Body of pancreas (tissue), 4 donors: ENCODE data around the gene RNASEH2A. TPM values are rescaled to one million over a fixed set of nuclear protein-coding genes. Genes with fewer than 3 reads are reported as not detected.

Experiments
- ATAC-seq: fragments of 150-250 bp; one replicate; pipeline ENCODE4 v1.9.1; 2016
- DNase-seq, 4 donors: peaks; one replicate each; pipeline ENCODE4 v3.0.0-alpha.2; 2019
- H3K27ac ChIP-seq, 4 donors: fragments of 200-600 bp; sonication (generic); 1 replicate in 3 of 4; 2 replicates in 1 of 4; pipeline versions ENCODE4 v1.5.1 to v1.6.1; 2016 to 2019; ENCODE audit warnings: mild to moderate bottlenecking in 1 of 4, mixed read lengths in 1 of 4, moderate library complexity in 1 of 4
- H3K27me3 ChIP-seq, 2 donors: fragments of 200-600 bp; sonication (generic); one replicate each; pipeline ENCODE4 v1.6.0; 2016; ENCODE audit warnings: mild to moderate bottlenecking in 1 of 2
- H3K36me3 ChIP-seq, 2 donors: fragments of 200-600 bp; sonication (generic); replicated peaks in 1 of 2; 2 replicates each; pipeline ENCODE4 v1.5.1; 2016; ENCODE audit warnings: low read depth in 2 of 2; ENCODE audit not compliant: insufficient read depth in 1 of 2
- H3K4me1 ChIP-seq: fragments of 200-600 bp; sonication (generic); one replicate; pipeline ENCODE4 v1.6.0; 2016
- H3K4me3 ChIP-seq, 2 donors: fragments of 200-600 bp; sonication (generic); 1 replicate in 1 of 2; 2 replicates in 1 of 2; pipeline ENCODE4 v1.5.1; 2016 to 2019
- H3K9me3 ChIP-seq, 3 donors: fragments of 200-600 bp; sonication (generic); 1 replicate in 2 of 3; 2 replicates in 1 of 3; pipeline ENCODE4 v1.5.1; 2016
- CTCF ChIP-seq, 7 experiments: fragments of 450-650 bp in 4 of 7; fragments of 200-600 bp in 3 of 7; sonication (generic) in 3 of 7; IDR thresholded peaks; one replicate each; pipeline ENCODE4 v1.5.1; 2016 to 2019; ENCODE audit warnings: antibody characterized with exemption in 7 of 7
- POLR2A ChIP-seq, 3 donors: fragments of 450-650 bp; IDR thresholded peaks; one replicate each; pipeline ENCODE4 v1.6.1; 2016; ENCODE audit warnings: antibody characterized with exemption in 3 of 3, mild to moderate bottlenecking in 2 of 3
- WGBS, 2 donors: methylation state at CpG; one replicate each; pipeline ENCODE4 v1.1.5; 2017; 5-methylcytosine and 5-hydroxymethylcytosine counted together
- intact Hi-C: fragments of 100-400 bp; cut with DNase I; formaldehyde crosslinking; loops from one replicate; pipeline ENCODE4 v1.15.1; 2023
- total RNA-seq, 2 donors: library from RNA; depleted of rRNA; stranded (reverse); fragments of >200 nt; gene quantifications; one replicate each; pipeline ENCODE4 v1.1.0, GENCODE V29; 2016

Gene RNASEH2A
- total RNA-seq, 2 donors from 2014 or later = 1.3 to 6.5 TPM

GRCh38 chr19:12838182-12838885 is 31.9 kb downstream of the RNASEH2A start, which contains the start of gene MAST1:
Gene MAST1 (plus strand): TSS chr19:12838515. CDS start chr19:12838573, 58 bp downstream.
- TF ChIP-seq CTCF (IDR thresholded peaks at IDR 0.05) (peak in 4 of 7 experiments; percentile 53 to 66 (median 63)), POLR2A (IDR thresholded peaks at IDR 0.05) (no peak)
- Histone ChIP-seq H3K27ac (no peak within 1 kb of the TSS), H3K27me3 (peaks cover 0 to 46% of the 10 kb centered on the region in 2 donors), H3K36me3 (no peaks in the 10 kb centered on the region), H3K9me3 (no peaks in the 10 kb centered on the region), H3K4me1 (peaks cover 33% of the 10 kb centered on the region), H3K4me3 (no peak within 1 kb of the TSS)
- ATAC-seq = peak; percentile 66
- peak; percentile 36 to 69 (median 45) for DNase-seq
- intact Hi-C loops = no loop called here
- WGBS, 2 donors = 0 to 1% methylated on average over 16 to 61 of the region's 69 CpGs

GRCh38 chr19:12838886-12839756 is 32.7 kb downstream of the RNASEH2A start:
- WGBS, 2 donors = 17 to 37% methylated on average over 9 to 18 of the region's 21 CpGs
- H3K4me3 ChIP-seq = no peak overlapping the region
- TF ChIP-seq POLR2A (IDR thresholded peaks at IDR 0.05) (no peak), CTCF (IDR thresholded peaks at IDR 0.05) (no peak)
- intact Hi-C loops = no loop called here
- no peak overlapping the region for H3K27ac ChIP-seq
- H3K4me1 ChIP-seq = peaks cover 28% of the 10 kb centered on the region
- no peaks in the 10 kb centered on the region for H3K36me3 ChIP-seq
- H3K27me3 ChIP-seq = peaks cover 0 to 44% of the 10 kb centered on the region in 2 donors
- H3K9me3 ChIP-seq = no peaks in the 10 kb centered on the region
- DNase-seq (no peak), ATAC-seq (no peak)

- H3K4me1 ChIP-seq = peaks cover 24% of the 10 kb centered on the region
- peak; percentile 52 to 72 (median 66) for DNase-seq
- H3K4me3 ChIP-seq = no peak overlapping the region
- H3K36me3 ChIP-seq = no peaks in the 10 kb centered on the region
- TF ChIP-seq CTCF (IDR thresholded peaks at IDR 0.05) (no peak), POLR2A (IDR thresholded peaks at IDR 0.05) (no peak)
- peak; percentile 45 for ATAC-seq
- H3K27me3 ChIP-seq = peaks cover 0 to 31% of the 10 kb centered on the region in 2 donors
- WGBS, 2 donors = 17 to 26% methylated on average over 27 to 42 of the region's 43 CpGs
- intact Hi-C loops = loop anchor here (5.0 kb wide), 1 partner anchor 78 kb away; no protein-coding TSS in a partner anchor
- H3K9me3 ChIP-seq = no peaks in the 10 kb centered on the region
- no peak overlapping the region for H3K27ac ChIP-seq
Observed at GRCh38 chr19:12840091-12841079, 34.0 kb downstream of the RNASEH2A start.

- Histone ChIP-seq H3K27me3 (peaks cover 0 to 27% of the 10 kb centered on the region in 2 donors), H3K27ac (no peak overlapping the region), H3K36me3 (no peaks in the 10 kb centered on the region), H3K4me1 (peaks cover 23% of the 10 kb centered on the region), H3K4me3 (no peak overlapping the region), H3K9me3 (no peaks in the 10 kb centered on the region)
- intact Hi-C loops = loop anchor here (5.0 kb wide), 1 partner anchor 79 kb away; no protein-coding TSS in a partner anchor
- DNase-seq = peak; percentile 22 to 60 (median 58)
- ATAC-seq = no peak
- TF ChIP-seq POLR2A (IDR thresholded peaks at IDR 0.05) = no peak
- no peak for TF ChIP-seq CTCF (IDR thresholded peaks at IDR 0.05)
- WGBS, 2 donors = 2 to 7% methylated on average over 10 to 29 of the region's 29 CpGs
Observed at GRCh38 chr19:12841094-12841493, 34.7 kb downstream of the RNASEH2A start.
